HL-60 (cell line): ENCODE measurements around the gene KLHL42.

Experiments used
- DNase-seq, 2 experiments: peaks; one replicate each; pipeline ENCODE4 v3.0.0-alpha.2; 2010 to 2020; ENCODE audit warnings: low read depth in 1 of 2, low spot score in 1 of 2
- H3K27ac ChIP-seq: fragments of 250-450 bp; sonication (Bioruptor Pico); replicated peaks from 2 replicates; pipeline ENCODE4 v1.5.1; 2020; ENCODE audit warnings: mild to moderate bottlenecking, moderate library complexity
- H3K27me3 ChIP-seq: fragments of 250-450 bp; sonication (Bioruptor Pico); 2 replicates; pipeline ENCODE4 v1.5.1; 2021; ENCODE audit warnings: mild to moderate bottlenecking, moderate library complexity; ENCODE audit not compliant: insufficient read depth, poor library complexity, severe bottlenecking
- H3K4me3 ChIP-seq: replicated peaks from 2 replicates; pipeline ENCODE4 v1.5.1; 2011; ENCODE audit warnings: mild to moderate bottlenecking, control low read depth, low read length; ENCODE audit not compliant: insufficient read depth
- GABPA ChIP-seq: IDR thresholded peaks from 2 replicates; pipeline ENCODE4 v1.6.1; 2012; ENCODE audit warnings: low read depth
- POLR2AphosphoS5 ChIP-seq: IDR thresholded peaks from 2 replicates; pipeline ENCODE4 v1.6.1; 2012; ENCODE audit warnings: low read depth
- SPI1 ChIP-seq: IDR thresholded peaks from 2 replicates; pipeline ENCODE4 v1.6.1; 2012; ENCODE audit warnings: low read depth, mild to moderate bottlenecking, borderline replicate concordance
- TF ChIP-seq, protein P1 (sequence below): IDR thresholded peaks from 2 replicates; pipeline ENCODE4 v1.6.1; 2012; ENCODE audit warnings: low read depth; ENCODE audit not compliant: insufficient replicate concordance
- TF ChIP-seq, protein P2 (sequence below): IDR thresholded peaks from one replicate; pipeline ENCODE4 v1.5.1; 2011; ENCODE audit warnings: low read length, control low read depth, inconsistent platforms; ENCODE audit not compliant: insufficient read depth

The KLHL42 gene

DNA sequence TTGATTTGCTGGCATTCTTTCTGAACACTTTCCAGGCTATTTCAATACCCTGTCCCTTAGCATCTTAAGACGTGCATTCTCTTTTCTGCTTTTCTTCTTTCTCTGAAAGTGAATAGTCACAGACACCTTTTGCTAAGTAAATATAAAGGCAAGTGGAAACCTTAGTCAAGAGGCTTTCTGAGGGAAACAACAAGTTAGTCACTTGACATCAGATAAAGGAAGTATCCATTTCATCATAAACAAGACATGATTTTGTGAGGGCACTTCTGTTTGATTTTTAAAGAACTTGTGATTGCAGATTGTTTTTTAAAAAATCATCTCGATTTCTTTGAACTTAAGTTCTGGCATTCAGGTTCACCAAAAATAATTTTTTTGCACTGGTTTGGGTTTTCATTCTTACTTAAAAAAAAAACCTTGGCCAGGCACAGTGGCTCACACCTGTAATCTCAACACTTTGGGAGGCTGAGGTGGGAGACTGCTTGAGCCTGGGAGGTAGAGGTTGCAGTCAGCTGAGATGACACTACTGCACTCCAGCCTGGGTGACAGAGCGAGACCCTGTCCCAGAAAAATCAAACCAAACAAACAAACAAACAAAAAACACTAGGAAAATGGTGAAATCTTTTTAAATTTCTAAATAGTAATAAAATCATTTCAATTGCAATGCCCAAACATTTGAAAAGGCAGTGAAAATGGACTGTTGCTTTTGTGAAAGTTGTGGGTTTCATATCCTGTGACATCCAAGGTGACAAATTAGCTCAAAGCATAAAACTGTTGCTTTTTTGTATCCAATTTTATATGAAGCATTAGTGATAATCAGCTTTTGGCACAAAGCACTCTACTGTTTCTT is 8.3 kb upstream of the KLHL42 start:
- H3K4me3 ChIP-seq, result no peak overlapping the region
- H3K27ac ChIP-seq, result no peak overlapping the region
- H3K27me3 ChIP-seq, result no peaks in the 10 kb centered on the region
- no peak for DNase-seq
- TF ChIP-seq, protein P1, sequence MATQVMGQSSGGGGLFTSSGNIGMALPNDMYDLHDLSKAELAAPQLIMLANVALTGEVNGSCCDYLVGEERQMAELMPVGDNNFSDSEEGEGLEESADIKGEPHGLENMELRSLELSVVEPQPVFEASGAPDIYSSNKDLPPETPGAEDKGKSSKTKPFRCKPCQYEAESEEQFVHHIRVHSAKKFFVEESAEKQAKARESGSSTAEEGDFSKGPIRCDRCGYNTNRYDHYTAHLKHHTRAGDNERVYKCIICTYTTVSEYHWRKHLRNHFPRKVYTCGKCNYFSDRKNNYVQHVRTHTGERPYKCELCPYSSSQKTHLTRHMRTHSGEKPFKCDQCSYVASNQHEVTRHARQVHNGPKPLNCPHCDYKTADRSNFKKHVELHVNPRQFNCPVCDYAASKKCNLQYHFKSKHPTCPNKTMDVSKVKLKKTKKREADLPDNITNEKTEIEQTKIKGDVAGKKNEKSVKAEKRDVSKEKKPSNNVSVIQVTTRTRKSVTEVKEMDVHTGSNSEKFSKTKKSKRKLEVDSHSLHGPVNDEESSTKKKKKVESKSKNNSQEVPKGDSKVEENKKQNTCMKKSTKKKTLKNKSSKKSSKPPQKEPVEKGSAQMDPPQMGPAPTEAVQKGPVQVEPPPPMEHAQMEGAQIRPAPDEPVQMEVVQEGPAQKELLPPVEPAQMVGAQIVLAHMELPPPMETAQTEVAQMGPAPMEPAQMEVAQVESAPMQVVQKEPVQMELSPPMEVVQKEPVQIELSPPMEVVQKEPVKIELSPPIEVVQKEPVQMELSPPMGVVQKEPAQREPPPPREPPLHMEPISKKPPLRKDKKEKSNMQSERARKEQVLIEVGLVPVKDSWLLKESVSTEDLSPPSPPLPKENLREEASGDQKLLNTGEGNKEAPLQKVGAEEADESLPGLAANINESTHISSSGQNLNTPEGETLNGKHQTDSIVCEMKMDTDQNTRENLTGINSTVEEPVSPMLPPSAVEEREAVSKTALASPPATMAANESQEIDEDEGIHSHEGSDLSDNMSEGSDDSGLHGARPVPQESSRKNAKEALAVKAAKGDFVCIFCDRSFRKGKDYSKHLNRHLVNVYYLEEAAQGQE, result no peak
- TF ChIP-seq SPI1, result no peak
- TF ChIP-seq, protein P2, sequence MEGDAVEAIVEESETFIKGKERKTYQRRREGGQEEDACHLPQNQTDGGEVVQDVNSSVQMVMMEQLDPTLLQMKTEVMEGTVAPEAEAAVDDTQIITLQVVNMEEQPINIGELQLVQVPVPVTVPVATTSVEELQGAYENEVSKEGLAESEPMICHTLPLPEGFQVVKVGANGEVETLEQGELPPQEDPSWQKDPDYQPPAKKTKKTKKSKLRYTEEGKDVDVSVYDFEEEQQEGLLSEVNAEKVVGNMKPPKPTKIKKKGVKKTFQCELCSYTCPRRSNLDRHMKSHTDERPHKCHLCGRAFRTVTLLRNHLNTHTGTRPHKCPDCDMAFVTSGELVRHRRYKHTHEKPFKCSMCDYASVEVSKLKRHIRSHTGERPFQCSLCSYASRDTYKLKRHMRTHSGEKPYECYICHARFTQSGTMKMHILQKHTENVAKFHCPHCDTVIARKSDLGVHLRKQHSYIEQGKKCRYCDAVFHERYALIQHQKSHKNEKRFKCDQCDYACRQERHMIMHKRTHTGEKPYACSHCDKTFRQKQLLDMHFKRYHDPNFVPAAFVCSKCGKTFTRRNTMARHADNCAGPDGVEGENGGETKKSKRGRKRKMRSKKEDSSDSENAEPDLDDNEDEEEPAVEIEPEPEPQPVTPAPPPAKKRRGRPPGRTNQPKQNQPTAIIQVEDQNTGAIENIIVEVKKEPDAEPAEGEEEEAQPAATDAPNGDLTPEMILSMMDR, result no peak

DNA sequence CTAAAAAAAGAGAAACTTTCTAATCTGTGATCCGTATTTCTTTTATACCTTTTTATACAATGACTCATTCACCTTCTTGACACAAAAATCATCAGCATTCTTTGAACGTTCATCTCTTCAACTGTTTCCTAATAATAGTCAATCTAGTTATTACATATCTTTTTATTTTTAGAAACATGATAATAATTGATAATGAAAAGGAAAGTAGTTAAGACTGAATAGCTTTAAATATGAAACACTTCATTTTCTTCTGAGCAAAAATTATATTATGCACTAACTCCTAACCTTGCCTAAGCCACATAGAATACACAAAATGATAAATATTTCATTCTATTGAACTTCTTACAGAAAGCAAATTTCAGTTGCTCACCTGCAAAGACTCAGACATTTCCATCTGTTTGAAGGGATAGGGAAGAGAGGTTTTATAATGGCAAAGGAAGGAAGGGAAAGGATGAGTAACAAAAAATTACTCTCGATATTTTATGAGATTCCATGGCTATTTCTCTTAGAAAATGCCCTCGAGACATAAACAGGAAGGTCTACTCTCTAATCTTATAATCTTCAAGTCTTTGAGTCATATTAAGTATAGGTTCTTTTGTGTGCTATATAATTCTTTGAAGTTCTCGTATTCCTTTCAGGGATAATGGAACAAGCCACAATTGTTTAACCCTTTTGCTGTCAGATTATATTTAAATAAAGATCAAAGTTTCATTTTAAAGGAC is 7.5 kb upstream of the KLHL42 start:
- H3K27me3 ChIP-seq, result no peaks in the 10 kb centered on the region
- no peak for DNase-seq
- H3K27ac ChIP-seq, result no peak overlapping the region
- no peak overlapping the region for H3K4me3 ChIP-seq
- TF ChIP-seq GABPA (no peak), SPI1 (no peak), POLR2AphosphoS5 (no peak)
- TF ChIP-seq, protein P1, result no peak
- TF ChIP-seq, protein P2, result no peak

DNA sequence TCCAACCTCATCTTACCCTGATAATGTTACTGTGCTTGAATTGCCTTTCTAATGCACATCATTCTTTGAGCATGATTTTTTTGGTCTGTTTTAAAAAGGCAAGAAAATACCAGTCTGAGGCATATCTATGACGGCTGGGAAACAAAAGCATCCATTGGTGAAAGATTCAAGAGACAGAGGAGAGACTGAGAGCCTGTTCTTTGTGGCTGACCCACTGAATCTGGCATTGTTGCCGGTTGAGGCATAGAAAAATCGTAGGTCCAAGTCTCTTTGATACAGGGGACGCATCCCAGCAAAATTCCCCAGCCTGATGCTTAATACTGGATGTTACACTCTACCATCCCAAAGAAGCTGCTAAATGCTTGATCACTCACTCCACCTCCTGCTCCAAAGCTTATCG is 2.9 kb upstream of the KLHL42 start:
- H3K4me3 ChIP-seq, result no peak overlapping the region
- H3K27me3 ChIP-seq, result no peaks in the 10 kb centered on the region
- DNase-seq, result no peak
- TF ChIP-seq, protein P1, result no peak
- TF ChIP-seq GABPA, result no peak
- no peak overlapping the region for H3K27ac ChIP-seq
